ENCODE data around the gene FUOM. TPM values are rescaled to one million over a fixed set of nuclear protein-coding genes. Genes with fewer than 3 reads are reported as not detected.

The FUOM gene
- total and polyA plus RNA-seq, 2 donors (not counting 3 experiments of a cell fraction or from before 2014, with no cell fraction given) = 17.4 to 33.9 TPM

- Histone ChIP-seq H3K79me2 (ENCODE audit: control insufficient read depth, insufficient read depth, low read length) (peaks cover 39% of the 10 kb centered on the region), H3K4me3 (replicated peaks in 1 of 3; ENCODE audit: insufficient read depth in 1 of 3, low read depth in 1 of 3, low read length in 3 of 3) (no peak overlapping the region), H3K4me2 (ENCODE audit: insufficient read depth, low read length) (no peak overlapping the region), H3K27me3 (ENCODE audit: control insufficient read depth in 2 of 2, insufficient read depth in 2 of 2, low read length in 2 of 2) (no peaks in the 10 kb centered on the region), H3K36me3 (ENCODE audit: control insufficient read depth in 2 of 2, extremely low read depth in 1 of 2, insufficient read depth in 2 of 2, low read length in 2 of 2) (peaks cover 11 to 27% of the 10 kb centered on the region in 2 experiments), H3K9ac (replicated peaks; ENCODE audit: extremely low read depth, insufficient read depth, low read length) (no peak overlapping the region), H2AFZ (ENCODE audit: low read depth, low read length) (no peak overlapping the region), H3K27ac (ENCODE audit: insufficient read depth, low read depth, low read length) (no peak overlapping the region), H3K4me1 (ENCODE audit: control insufficient read depth, extremely low read depth, insufficient read depth, low read length) (no peaks in the 10 kb centered on the region), H3K9me1 (replicated peaks; ENCODE audit: control insufficient read depth, extremely low read depth, insufficient read depth, low read length) (no peaks in the 10 kb centered on the region), H4K20me1 (replicated peaks; ENCODE audit: control insufficient read depth, extremely low read depth, insufficient read depth, low read length) (no peaks in the 10 kb centered on the region), H3K9me3 (replicated peaks; ENCODE audit: control insufficient read depth, insufficient read depth, low read length) (no peaks in the 10 kb centered on the region)
- TF ChIP-seq CTCF (IDR thresholded peaks at IDR 0.05; ENCODE audit: extremely low read depth in 1 of 2, insufficient read depth in 1 of 2, low read depth in 1 of 2, low read length in 2 of 2) = no peak
- ChIA-PET CTCF (no interaction called here), POLR2A (no interaction called here)
- no TSS peak for BruUV-seq (replicated peaks)
- no peak for DNase-seq (ENCODE audit: low read depth, low spot score)
- dilution Hi-C loops (cut with MboI; ENCODE audit: extremely low pct_ligation_motif_present, low sequenced_read_pairs) = no loop called here
- intact Hi-C loops (cut with micrococcal nuclease) = no loop called here
- no peak for FAIRE-seq
Observed at GRCh38 chr10:133403784-133404183, 46.0 kb upstream of the FUOM start.

GRCh38 chr10:133403359-133403758 is 45.5 kb upstream of the FUOM start:
- H3K9me1 ChIP-seq (replicated peaks; ENCODE audit: control insufficient read depth, extremely low read depth, insufficient read depth, low read length) = no peaks in the 10 kb centered on the region
- no peak overlapping the region for H3K4me3 ChIP-seq (replicated peaks in 1 of 3; ENCODE audit: insufficient read depth in 1 of 3, low read depth in 1 of 3, low read length in 3 of 3)
- no peak for TF ChIP-seq MYC (IDR thresholded peaks at IDR 0.05; ENCODE audit: low read depth, low read length)
- no peak for TF ChIP-seq FOS (IDR thresholded peaks at IDR 0.05; ENCODE audit: borderline replicate concordance, insufficient read depth, low read length)
- TF ChIP-seq GATA2 (IDR thresholded peaks at IDR 0.05; ENCODE audit: insufficient read depth, insufficient read length, low read depth, low read length) = no peak
- no peak for TF ChIP-seq POLR2AphosphoS5 (IDR thresholded peaks at IDR 0.05; ENCODE audit: insufficient read depth, low read depth, low read length)
- TF ChIP-seq MAX (IDR thresholded peaks at IDR 0.05; ENCODE audit: insufficient read depth, insufficient read length) = no peak
- no peak for TF ChIP-seq EZH2 (IDR thresholded peaks at IDR 0.05; ENCODE audit: borderline replicate concordance, low read depth, low read length, severe bottlenecking)
- TF ChIP-seq CTCF (IDR thresholded peaks at IDR 0.05; ENCODE audit: extremely low read depth in 1 of 2, insufficient read depth in 1 of 2, low read depth in 1 of 2, low read length in 2 of 2) = no peak
- no peak for TF ChIP-seq JUN (IDR thresholded peaks at IDR 0.05; ENCODE audit: borderline replicate concordance, insufficient read depth, insufficient read length, low read depth)
- no peak for TF ChIP-seq POLR2A (IDR thresholded peaks at IDR 0.05; ENCODE audit: low read depth, low read length)
- no peak overlapping the region for H2AFZ ChIP-seq (ENCODE audit: low read depth, low read length)
- no peak overlapping the region for H3K4me2 ChIP-seq (ENCODE audit: insufficient read depth, low read length)
- no peaks in the 10 kb centered on the region for H3K27me3 ChIP-seq (ENCODE audit: control insufficient read depth in 2 of 2, insufficient read depth in 2 of 2, low read length in 2 of 2)
- dilution Hi-C loops (cut with MboI; ENCODE audit: extremely low pct_ligation_motif_present, low sequenced_read_pairs) (no loop called here), intact Hi-C loops (cut with micrococcal nuclease) (no loop called here)
- CTCF ChIA-PET = no interaction called here
- H3K36me3 ChIP-seq (ENCODE audit: control insufficient read depth in 2 of 2, extremely low read depth in 1 of 2, insufficient read depth in 2 of 2, low read length in 2 of 2) = peaks cover 15 to 27% of the 10 kb centered on the region in 2 experiments
- DNase-seq (ENCODE audit: low read depth, low spot score) (no peak), FAIRE-seq (no peak)
- no peaks in the 10 kb centered on the region for H3K9me3 ChIP-seq (replicated peaks; ENCODE audit: control insufficient read depth, insufficient read depth, low read length)
- no peak overlapping the region for H3K9ac ChIP-seq (replicated peaks; ENCODE audit: extremely low read depth, insufficient read depth, low read length)
- peaks cover 37% of the 10 kb centered on the region for H3K79me2 ChIP-seq (ENCODE audit: control insufficient read depth, insufficient read depth, low read length)
- POLR2A ChIA-PET = no interaction called here
- no peaks in the 10 kb centered on the region for H4K20me1 ChIP-seq (replicated peaks; ENCODE audit: control insufficient read depth, extremely low read depth, insufficient read depth, low read length)
- H3K4me1 ChIP-seq (ENCODE audit: control insufficient read depth, extremely low read depth, insufficient read depth, low read length) = no peaks in the 10 kb centered on the region
- BruUV-seq (replicated peaks) = no TSS peak
- no peak overlapping the region for H3K27ac ChIP-seq (ENCODE audit: insufficient read depth, low read depth, low read length)

Data from endothelial cell of umbilical vein (primary cell).